Motor neuron (in vitro differentiated cells): Measurements from ENCODE around the gene PDE2A. TPM values are rescaled to one million over a fixed set of nuclear protein-coding genes. Genes with fewer than 3 reads are reported as not detected.

Experiments
- ATAC-seq, 8 experiments: fragments of 200-7000 bp; cut with Tn5 transposase; replicated peaks in 6 of 8; 2 replicates each; pipeline ENCODE4 v1.8.0; 2021; ENCODE audit warnings: mild to moderate bottlenecking in 8 of 8, moderate library complexity in 8 of 8
- H3K27ac ChIP-seq, 2 donors: fragments of 250-450 bp; sonication (Bioruptor Pico); 2 replicates each; pipeline ENCODE4 v1.9.0; 2021; ENCODE audit warnings: antibody characterized with exemption in 2 of 2, mild to moderate bottlenecking in 2 of 2, moderate library complexity in 1 of 2
- H3K4me1 ChIP-seq, 2 donors: fragments of 250-450 bp; sonication (Bioruptor Pico); replicated peaks in 1 of 2; 2 replicates each; pipeline ENCODE4 v1.6.1; 2021; ENCODE audit warnings: antibody characterized with exemption in 2 of 2, mild to moderate bottlenecking in 2 of 2, moderate library complexity in 1 of 2
- H3K4me3 ChIP-seq, 5 donors: fragments of 250-450 bp; sonication (Bioruptor Pico); 2 replicates each; pipeline ENCODE4 v1.9.0; 2021; ENCODE audit warnings: antibody characterized with exemption in 5 of 5, mild to moderate bottlenecking in 5 of 5, moderate library complexity in 4 of 5
- WGBS, 10 experiments: fragments of 450-650 bp; shearing (Covaris generic); methylation state at CpG; one replicate each; pipeline ENCODE4 v1.0.0; 2022; 5-methylcytosine and 5-hydroxymethylcytosine counted together
- in situ Hi-C, 9 experiments: fragments of 400-800 bp; cut with MboI; loops; one replicate each; pipeline ENCODE4 v1.15.0; 2021; ENCODE audit warnings: low sequenced_read_pairs in 9 of 9, low pct_unique_long_range_greater_than_20kb in 2 of 9; ENCODE audit not compliant: unreplicated experiment in 9 of 9
- total RNA-seq, 8 experiments: library from RNA; unstranded; fragments of 300-600 nt; gene quantifications; 2 replicates each; pipeline versions ENCODE4 v1.2.3 to v1.2.4, GENCODE V29; 2022

PDE2A gene
- 10 to 100 TPM in 3 of 8 experiments, 1 to 10 TPM in 5; 1.5 to 58.7 (median 6.0) TPM for total RNA-seq

DNA sequence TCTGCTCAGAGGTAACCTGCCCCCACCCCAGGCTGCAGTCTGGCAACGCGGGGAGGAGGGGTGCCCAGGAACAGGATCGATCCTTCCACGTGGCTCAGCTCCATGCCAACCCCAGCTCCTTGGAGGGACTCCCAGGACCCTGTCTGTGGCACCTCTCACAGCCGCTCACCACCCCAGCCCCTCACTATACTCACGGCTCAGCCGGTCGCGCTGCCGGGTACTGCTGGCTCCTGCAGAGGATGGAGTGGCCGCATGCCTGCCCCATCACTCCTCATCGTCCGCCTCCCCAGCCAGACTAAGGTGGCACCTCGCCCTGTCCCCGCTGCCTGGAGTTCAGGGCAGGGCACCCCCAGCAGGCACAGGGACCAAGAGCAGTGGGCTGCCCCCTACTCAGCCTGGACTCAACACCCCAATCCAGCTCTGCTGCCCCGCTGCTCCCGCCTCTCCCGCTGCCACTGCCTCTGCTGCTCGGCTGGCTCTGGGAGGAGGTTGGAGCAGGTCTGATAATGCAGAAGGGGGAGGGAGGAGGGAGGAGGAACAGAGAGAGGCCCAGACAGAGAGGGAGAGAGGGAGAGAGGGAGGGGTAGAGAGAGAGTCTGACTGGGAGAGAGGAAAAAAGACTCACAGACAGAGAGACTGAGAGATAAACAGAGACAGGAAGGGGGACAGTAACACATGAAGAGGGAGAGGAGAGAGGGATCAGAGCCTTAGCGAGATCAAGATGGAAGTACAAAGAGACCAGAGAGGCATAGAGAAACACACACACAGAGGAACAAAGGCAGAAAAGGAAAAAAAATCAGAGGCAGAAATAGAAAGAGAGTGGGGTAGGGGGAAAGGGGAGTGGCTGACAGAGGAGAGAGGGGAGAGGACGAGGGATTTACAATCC is at the start of gene PDE2A:
PDE2A (minus strand) TSS at position 480 of the 886 bp plus-strand sequence; CDS start at position 265, 215 bp downstream.
- Histone ChIP-seq H3K27ac (no peak within 1 kb of the TSS), H3K4me1 (peaks cover 48 to 62% of the 10 kb centered on the region in 2 donors), H3K4me3 (peak within 1 kb of the TSS; percentile 10 to 23 (median 17))
- ATAC-seq = peak in 6 of 8 experiments; percentile 22 to 82 (median 79)
- in situ Hi-C loops = loop anchor here in 2 of 9 experiments (10.0 kb wide), 2 partner anchors 89 to 199 kb away; no protein-coding TSS in a partner anchor
- 0 to 40% (median 9%) methylated on average over 1 to 6 of the region's 21 CpGs; no CpG with 5 or more reads in 3 of the 10 experiments for WGBS, 10 experiments

GRCh38 chr11:72723508-72723907 is 49.3 kb upstream of the PDE2A start:
- Histone ChIP-seq H3K4me3 (no peak overlapping the region), H3K27ac (no peak overlapping the region), H3K4me1 (peaks cover 27 to 44% of the 10 kb centered on the region in 2 donors)
- no peak for ATAC-seq
- WGBS, 10 experiments = 42 to 90% (median 74%) methylated on average over 1 to 7 of the region's 9 CpGs; no CpG with 5 or more reads in 1 of the 10 experiments
- in situ Hi-C loops = loop anchor here in 1 of 9 experiments (10.0 kb wide), 1 partner anchor 71 kb away; the partner anchor contains the start of gene STARD10

DNA sequence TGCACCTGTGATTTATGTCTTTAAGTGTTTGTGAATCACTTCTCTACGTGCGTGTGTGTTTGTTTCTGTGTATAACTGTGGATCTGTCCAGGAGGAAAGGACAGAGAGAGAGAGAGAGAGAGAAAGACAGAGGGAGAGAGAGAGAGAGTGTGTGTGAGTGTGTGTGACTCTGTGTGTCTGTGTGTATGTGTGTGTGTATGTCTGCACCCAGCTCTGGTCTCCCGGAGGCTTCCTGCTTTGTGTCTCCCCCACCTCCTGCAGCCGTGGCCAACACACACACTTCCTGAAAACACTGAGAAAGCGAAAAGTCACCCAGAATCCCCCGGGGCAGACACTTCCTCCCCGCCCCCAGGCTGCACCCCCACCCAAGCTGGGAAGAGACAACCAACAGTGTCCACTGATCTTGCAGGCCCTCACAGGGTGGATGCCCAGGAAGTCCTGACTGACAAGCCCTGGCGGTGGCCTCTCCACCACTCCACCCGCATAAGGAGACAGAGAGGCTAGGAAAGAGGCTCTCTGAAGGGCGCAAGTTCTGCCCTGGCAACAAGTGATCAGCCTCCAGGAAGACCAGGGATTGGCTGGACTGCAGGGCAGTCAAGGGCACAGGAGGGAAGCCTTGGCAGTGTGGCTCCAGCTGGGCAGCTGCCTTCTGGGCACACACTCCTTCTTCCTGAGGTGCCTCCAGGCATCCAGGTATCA is 48.0 kb upstream of the PDE2A start:
- 0% methylated on average over 4 of the region's 10 CpGs; no CpG with 5 or more reads in 9 of the 10 experiments for WGBS, 10 experiments
- H3K4me3 ChIP-seq = peak overlapping the region in 4 of 5 donors; percentile 6 to 37 (median 21)
- peaks cover 30 to 49% of the 10 kb centered on the region in 2 donors for H3K4me1 ChIP-seq
- ATAC-seq = peak; percentile 85 to 96 (median 91)
- peak overlapping the region; percentile 61 to 78 for H3K27ac ChIP-seq
- in situ Hi-C loops = loop anchor here in 1 of 9 experiments (10.0 kb wide), 1 partner anchor 73 kb away; the partner anchor contains the start of gene STARD10

- ATAC-seq = peak; percentile 0 to 16 (median 4)
- peaks cover 35 to 55% of the 10 kb centered on the region in 2 donors for H3K4me1 ChIP-seq
- H3K4me3 ChIP-seq = peak overlapping the region in 4 of 5 donors; percentile 6 to 37 (median 21)
- H3K27ac ChIP-seq = peak overlapping the region; percentile 61 to 78
- in situ Hi-C loops = loop anchor here in 1 of 9 experiments (10.0 kb wide), 1 partner anchor 73 kb away; the partner anchor contains the start of gene STARD10
- 0 to 92% (median 42%) methylated on average over 1 to 11 of the region's 13 CpGs; no CpG with 5 or more reads in 2 of the 10 experiments for WGBS, 10 experiments
Measured at GRCh38 chr11:72721689-72722049, 47.4 kb upstream of the PDE2A start.

- peak overlapping the region in 1 of 2 donors; percentile 78 for H3K27ac ChIP-seq
Measured at GRCh38 chr11:72721276-72721675, 47.1 kb upstream of the PDE2A start.

GRCh38 chr11:72720784-72721183 is 46.6 kb upstream of the PDE2A start:
- no peak for ATAC-seq
- Histone ChIP-seq H3K4me3 (peak overlapping the region in 1 of 5 donors; percentile 37), H3K27ac (no peak overlapping the region), H3K4me1 (peaks cover 44 to 62% of the 10 kb centered on the region in 2 donors)
- in situ Hi-C loops = loop anchor here in 1 of 9 experiments (10.0 kb wide), 1 partner anchor 74 kb away; the partner anchor contains the start of gene STARD10
- 0 to 100% (median 100%) methylated on average over 1 to 3 of the region's 4 CpGs; no CpG with 5 or more reads in 4 of the 10 experiments for WGBS, 10 experiments

More at GRCh38 chr11:72721276-72721675, 47.1 kb upstream of the PDE2A start:
- WGBS, 10 experiments = 19 to 100% (median 80%) methylated on average over 1 to 2 of the region's 3 CpGs; no CpG with 5 or more reads in 3 of the 10 experiments
- Histone ChIP-seq H3K4me3 (peak overlapping the region in 4 of 5 donors; percentile 6 to 37 (median 21)), H3K4me1 (peaks cover 39 to 58% of the 10 kb centered on the region in 2 donors)
- no peak for ATAC-seq
- in situ Hi-C loops = loop anchor here in 1 of 9 experiments (10.0 kb wide), 1 partner anchor 74 kb away; the partner anchor contains the start of gene STARD10

DNA sequence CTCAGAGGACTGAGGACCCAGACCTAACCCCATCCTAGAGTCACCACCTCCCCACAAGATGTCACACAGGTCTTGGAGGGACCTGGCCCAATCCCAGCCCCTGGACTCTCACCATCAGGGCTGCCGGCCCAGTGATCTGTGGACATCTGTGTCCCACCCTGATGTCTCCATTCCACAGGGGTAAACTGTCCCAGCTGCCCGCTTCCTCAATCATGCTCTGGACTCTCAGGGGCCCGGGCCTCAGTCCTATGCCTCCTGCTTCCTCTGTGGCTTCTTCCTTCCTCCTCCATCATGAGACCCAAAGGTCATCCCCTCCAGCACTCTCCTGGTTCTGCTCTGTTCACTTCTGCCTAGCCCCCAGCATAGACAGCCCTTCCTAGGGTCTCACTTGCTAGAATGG is 45.8 kb upstream of the PDE2A start:
- WGBS, 10 experiments = 46 to 100% (median 80%) methylated on average over 1 to 3 of the region's 3 CpGs; no CpG with 5 or more reads in 5 of the 10 experiments

GRCh38 chr11:72719551-72719950 is 45.3 kb upstream of the PDE2A start:
- in situ Hi-C loops = no loop called here
- ATAC-seq = no peak
- 20 to 100% (median 97%) methylated on average over 1 to 4 of the region's 4 CpGs; no CpG with 5 or more reads in 4 of the 10 experiments for WGBS, 10 experiments
- H3K4me3 ChIP-seq = no peak overlapping the region
- H3K27ac ChIP-seq = no peak overlapping the region
- H3K4me1 ChIP-seq = peaks cover 46 to 58% of the 10 kb centered on the region in 2 donors

More for the DNA sequence above, 45.8 kb upstream of the PDE2A start:
- H3K4me3 ChIP-seq = no peak overlapping the region
- H3K4me1 ChIP-seq = peaks cover 46 to 58% of the 10 kb centered on the region in 2 donors
- in situ Hi-C loops = loop anchor here in 1 of 9 experiments (10.0 kb wide), 1 partner anchor 75 kb away; the partner anchor contains the start of gene STARD10
- H3K27ac ChIP-seq = no peak overlapping the region
- no peak for ATAC-seq

- H3K4me3 ChIP-seq = no peak overlapping the region
- 67 to 80% (median 80%) methylated on average over 1 of the region's 2 CpGs; no CpG with 5 or more reads in 7 of the 10 experiments for WGBS, 10 experiments
- in situ Hi-C loops = no loop called here
Measured at GRCh38 chr11:72719144-72719543, 44.9 kb upstream of the PDE2A start.

DNA sequence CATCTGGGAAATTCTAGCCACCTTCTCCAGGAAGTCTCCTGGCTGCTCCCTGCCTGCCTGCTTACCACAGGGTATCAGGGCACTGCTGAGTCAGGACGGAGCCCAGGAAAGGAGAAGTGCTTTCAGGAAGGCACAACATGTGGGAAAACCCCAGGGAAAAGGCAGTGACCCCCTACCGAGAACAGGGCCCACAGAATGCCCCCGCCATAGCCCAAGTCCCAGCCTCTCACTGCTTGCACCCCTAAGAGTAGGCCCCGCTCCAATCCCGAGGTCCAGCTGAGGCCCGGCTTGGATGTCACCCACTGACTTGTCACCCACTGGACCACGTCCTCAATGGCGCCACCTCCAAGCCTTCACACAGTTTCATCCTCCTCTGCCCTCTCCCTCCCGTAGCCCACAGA is 43.9 kb upstream of the PDE2A start:
- no peak overlapping the region for H3K4me3 ChIP-seq
- 70 to 90% (median 83%) methylated on average over 1 to 4 of the region's 9 CpGs; no CpG with 5 or more reads in 5 of the 10 experiments for WGBS, 10 experiments

More at GRCh38 chr11:72719144-72719543, 44.9 kb upstream of the PDE2A start:
- ATAC-seq = peak in 1 of 8 experiments; percentile 0
- Histone ChIP-seq H3K27ac (no peak overlapping the region), H3K4me1 (peaks cover 46 to 58% of the 10 kb centered on the region in 2 donors)

DNA sequence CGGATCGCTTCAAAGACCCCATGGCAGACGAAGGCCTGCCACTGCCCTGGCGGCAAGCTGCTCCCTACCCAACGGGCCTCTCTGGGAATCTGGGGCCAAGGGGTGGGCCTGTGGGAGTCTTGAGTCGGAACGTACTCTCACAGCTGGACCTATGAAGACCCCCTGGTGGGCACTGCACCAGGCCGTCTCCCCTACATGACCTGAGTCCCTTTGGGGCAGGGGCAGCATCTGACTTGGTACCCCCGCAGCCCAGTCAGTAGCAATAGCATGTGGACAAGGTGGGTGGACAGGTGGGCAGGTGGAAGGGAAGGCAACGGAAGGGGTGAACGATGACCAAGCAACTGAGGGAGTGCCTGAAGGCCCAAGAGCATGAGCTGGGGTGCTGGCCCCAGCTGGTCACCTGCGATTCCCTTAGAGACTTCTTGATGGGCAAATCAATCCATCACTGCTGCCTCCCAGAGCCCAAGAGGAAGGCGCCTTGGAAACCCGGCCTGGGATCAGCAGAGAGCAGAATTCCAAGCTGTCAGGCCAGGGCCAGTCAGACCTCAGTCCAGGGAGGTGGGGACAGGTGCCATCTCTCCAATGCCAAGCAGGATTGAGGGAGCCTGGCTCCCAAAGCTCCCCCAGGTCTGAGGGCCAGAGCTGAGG is 42.7 kb upstream of the PDE2A start:
- H3K27ac ChIP-seq = peak overlapping the region in 1 of 2 donors; percentile 0
- 60 to 100% (median 96%) methylated on average over 1 to 6 of the region's 14 CpGs; no CpG with 5 or more reads in 5 of the 10 experiments for WGBS, 10 experiments
- no peak for ATAC-seq
- H3K4me3 ChIP-seq = no peak overlapping the region
- in situ Hi-C loops = no loop called here
- peaks cover 50 to 63% of the 10 kb centered on the region in 2 donors for H3K4me1 ChIP-seq

More for the DNA sequence above, 43.9 kb upstream of the PDE2A start:
- no peak for ATAC-seq
- Histone ChIP-seq H3K27ac (no peak overlapping the region), H3K4me1 (peaks cover 47 to 61% of the 10 kb centered on the region in 2 donors)
- in situ Hi-C loops = no loop called here
